Muscle layer of duodenum (tissue), 2 donors: Measurements from ENCODE around the gene HIC1.

Source experiments
- H3K27ac ChIP-seq: one replicate; pipeline ENCODE4 v1.7.0; 2013; ENCODE audit warnings: mild to moderate bottlenecking, low read length
- H3K27me3 ChIP-seq: one replicate; pipeline ENCODE4 v1.7.0; 2013; ENCODE audit warnings: low read depth, mild to moderate bottlenecking, control low read depth, low read length
- H3K36me3 ChIP-seq, 2 donors: one replicate each; pipeline ENCODE4 v1.7.0; 2013; ENCODE audit warnings: low read length in 2 of 2, control low read depth in 1 of 2, mild to moderate bottlenecking in 1 of 2; ENCODE audit not compliant: insufficient read depth in 2 of 2, control insufficient read depth in 1 of 2
- H3K4me1 ChIP-seq, 2 donors: one replicate each; pipeline ENCODE4 v1.7.0; 2013; ENCODE audit warnings: low read length in 2 of 2, mild to moderate bottlenecking in 2 of 2, control low read depth in 1 of 2, moderate library complexity in 1 of 2; ENCODE audit not compliant: insufficient read depth in 2 of 2, control insufficient read depth in 1 of 2
- H3K4me3 ChIP-seq, 2 donors: one replicate each; pipeline ENCODE4 v1.7.0; 2013; ENCODE audit warnings: low read length in 2 of 2, low read depth in 1 of 2, mild to moderate bottlenecking in 1 of 2
- H3K9me3 ChIP-seq, 2 donors: one replicate each; pipeline ENCODE4 v1.7.0; 2013; ENCODE audit warnings: low read length in 2 of 2, control low read depth in 1 of 2, mild to moderate bottlenecking in 1 of 2; ENCODE audit not compliant: control insufficient read depth in 1 of 2
- donor health status: healthy.

The HIC1 gene

DNA sequence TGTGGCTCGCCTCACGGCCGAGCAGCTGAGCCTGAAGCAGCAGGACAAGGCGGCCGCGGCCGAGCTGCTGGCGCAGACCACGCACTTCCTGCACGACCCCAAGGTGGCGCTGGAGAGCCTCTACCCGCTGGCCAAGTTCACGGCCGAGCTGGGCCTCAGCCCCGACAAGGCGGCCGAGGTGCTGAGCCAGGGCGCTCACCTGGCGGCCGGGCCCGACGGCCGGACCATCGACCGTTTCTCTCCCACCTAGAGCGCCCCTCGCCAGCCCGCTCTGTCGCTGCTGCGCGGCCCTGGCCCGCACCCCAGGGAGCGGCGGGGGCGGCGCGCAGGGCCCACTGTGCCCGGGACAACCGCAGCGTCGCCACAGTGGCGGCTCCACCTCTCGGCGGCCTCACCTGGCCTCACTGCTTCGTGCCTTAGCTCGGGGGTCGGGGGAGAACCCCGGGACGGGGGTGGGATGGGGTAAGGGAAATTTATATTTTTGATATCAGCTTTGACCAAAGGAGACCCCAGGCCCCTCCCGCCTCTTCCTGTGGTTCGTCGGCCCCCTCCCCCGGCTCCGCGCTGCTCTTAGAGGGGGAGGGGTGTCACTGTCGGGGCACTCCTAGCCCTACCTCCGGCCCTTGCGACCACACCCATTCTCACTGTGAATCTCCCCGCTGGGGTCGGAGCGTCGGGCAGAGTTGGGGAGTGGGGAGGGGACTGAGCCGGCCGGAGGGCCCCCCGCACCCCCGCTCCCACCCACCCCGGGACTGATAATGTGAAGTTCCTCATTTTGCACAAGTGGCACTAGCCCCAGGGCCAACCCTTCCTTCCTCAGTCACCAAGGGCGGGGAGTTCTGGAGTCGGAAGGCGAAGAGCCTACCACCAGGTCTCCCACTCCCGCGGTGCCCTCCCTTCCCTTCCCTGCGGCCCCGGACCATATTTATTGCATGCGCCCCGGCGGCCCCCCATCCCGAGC is 4.0 kb downstream of the HIC1 start:
- peak overlapping the region in 1 of 2 donors; percentile 68 for H3K4me3 ChIP-seq
- H3K4me1 ChIP-seq = peaks cover 13 to 74% of the 10 kb centered on the region in 2 donors
- peak overlapping the region; percentile 56 for H3K27ac ChIP-seq
- H3K36me3 ChIP-seq = peaks cover 7 to 13% of the 10 kb centered on the region in 2 donors
- no peaks in the 10 kb centered on the region for H3K9me3 ChIP-seq
- no peaks in the 10 kb centered on the region for H3K27me3 ChIP-seq

DNA sequence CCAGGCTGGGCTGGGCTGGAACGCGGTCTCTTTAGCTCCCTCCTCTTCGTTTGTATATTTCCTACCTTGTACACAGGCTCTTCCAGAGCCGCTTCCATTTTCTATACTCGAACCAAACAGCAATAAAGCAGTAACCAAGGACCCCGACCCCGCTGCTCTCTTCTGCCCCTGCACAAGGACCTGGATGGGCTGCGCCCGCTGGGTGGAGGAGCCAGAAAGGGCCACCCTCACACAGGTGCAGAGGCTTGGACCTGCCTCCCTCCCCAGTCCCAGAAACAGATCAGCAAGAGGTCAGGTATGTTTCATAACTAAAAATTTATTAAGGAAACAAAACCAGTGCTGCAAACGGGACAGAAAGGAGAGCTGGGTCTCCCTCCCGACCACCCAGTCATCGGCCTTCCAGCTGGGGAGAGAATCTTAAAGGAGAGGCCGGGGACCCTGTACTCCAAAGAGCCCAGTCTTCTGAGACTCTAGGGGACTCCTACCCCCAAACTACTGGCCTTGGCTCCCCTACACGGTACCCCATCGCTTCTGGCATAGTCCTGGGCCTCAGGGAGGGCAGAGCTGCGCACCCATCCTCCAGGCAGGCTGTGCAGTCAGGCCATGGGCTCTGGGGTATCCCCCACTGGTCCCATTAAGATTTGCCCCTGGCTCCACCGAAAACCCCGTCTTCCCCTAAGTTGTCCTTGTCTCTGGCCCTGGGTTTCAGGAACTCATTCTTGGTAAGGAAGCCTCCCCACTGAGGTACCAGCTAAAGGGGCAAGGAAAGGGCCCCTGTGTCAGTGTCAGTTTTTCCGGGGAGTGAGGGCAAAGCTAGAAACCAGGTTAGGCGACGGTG is 4.9 kb downstream of the HIC1 start:
- Histone ChIP-seq H3K9me3 (no peaks in the 10 kb centered on the region), H3K27ac (peak overlapping the region; percentile 56), H3K27me3 (no peaks in the 10 kb centered on the region), H3K4me1 (peaks cover 19 to 74% of the 10 kb centered on the region in 2 donors), H3K36me3 (peaks cover 10 to 22% of the 10 kb centered on the region in 2 donors), H3K4me3 (peak overlapping the region; percentile 37 to 68)

DNA sequence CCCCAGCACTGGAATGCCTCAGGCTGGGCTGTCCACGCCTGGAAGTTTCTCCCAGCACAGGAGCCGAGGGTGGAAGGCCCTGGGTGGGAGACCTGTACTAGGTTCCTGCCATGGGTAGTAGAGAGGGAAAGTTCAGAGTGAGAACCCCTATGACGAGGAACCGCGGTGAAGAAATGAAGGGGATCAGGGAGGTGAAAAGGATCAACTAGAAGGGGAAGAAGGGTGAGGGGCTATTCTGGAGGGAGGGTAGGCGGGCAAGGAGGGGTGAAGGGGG is 5.4 kb downstream of the HIC1 start:
- Histone ChIP-seq H3K36me3 (peaks cover 13 to 26% of the 10 kb centered on the region in 2 donors), H3K4me1 (peaks cover 19 to 75% of the 10 kb centered on the region in 2 donors), H3K4me3 (peak overlapping the region in 1 of 2 donors; percentile 68), H3K9me3 (no peaks in the 10 kb centered on the region), H3K27me3 (no peaks in the 10 kb centered on the region), H3K27ac (peak overlapping the region; percentile 56)

DNA sequence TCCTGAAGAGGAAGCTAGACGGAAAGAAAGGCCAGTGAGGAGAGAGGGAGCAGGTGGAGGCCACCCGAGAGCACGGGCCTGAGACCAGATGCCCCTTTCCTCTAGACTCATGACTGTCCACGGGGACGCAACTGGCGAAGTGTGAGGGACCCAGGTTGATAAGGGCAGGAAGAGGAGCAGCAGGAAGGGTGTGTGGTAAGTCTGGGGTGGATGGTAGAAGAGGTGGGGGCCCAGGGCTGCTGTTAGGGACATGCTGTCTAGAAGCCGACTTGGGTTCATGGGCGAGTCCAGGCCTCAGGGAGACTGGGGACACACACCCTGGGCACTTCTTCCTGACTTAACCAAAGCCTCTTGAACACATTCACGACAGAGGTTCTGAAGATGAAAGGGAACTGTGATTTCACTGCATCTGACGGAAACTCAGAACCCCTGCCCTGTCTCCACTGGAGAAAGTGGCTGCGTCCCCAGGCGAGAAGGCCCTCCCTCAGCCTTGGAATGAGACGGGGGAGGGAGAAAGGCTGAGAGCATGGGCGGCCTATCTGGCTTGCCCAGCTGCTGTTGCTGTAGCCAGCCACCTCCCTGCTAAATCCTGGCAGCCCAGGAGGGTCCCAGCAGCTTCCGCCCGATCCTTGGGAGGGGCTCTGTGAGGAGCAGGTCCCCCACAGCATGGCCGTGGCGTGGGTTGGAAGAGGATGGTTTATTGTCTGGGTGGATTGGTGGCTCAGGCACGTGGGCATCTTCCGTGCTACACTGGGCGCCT is 6.0 kb downstream of the HIC1 start:
- H3K36me3 ChIP-seq = peaks cover 16 to 30% of the 10 kb centered on the region in 2 donors
- peaks cover 19 to 74% of the 10 kb centered on the region in 2 donors for H3K4me1 ChIP-seq
- peak overlapping the region; percentile 56 for H3K27ac ChIP-seq
- H3K4me3 ChIP-seq = peak overlapping the region in 1 of 2 donors; percentile 68
- no peaks in the 10 kb centered on the region for H3K9me3 ChIP-seq
- no peaks in the 10 kb centered on the region for H3K27me3 ChIP-seq

DNA sequence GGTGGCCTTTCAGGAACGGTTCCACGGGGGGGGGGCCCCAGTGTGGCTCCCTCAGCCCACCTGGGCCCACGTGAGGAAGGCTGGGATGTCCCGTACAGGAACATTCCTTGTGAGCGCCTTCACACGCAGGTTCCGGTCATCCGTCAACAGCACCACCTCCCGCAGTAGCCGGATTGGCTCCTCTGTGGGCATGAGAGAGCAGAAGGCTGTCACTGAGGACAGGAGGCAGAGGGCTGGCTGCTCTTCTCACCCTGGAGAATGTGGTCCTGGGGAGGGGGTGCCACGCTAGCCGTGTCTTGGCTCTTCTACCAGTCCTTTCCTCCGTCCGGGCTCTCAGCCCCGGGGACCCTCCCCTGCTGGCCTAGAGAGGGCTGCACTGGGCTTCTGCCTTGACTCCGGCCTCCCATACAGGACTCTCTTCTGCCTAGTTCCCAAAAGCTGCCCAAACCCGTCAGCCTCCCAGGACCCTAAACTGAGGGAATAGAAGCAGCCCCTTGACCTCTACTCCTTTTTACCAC is 6.6 kb downstream of the HIC1 start:
- Histone ChIP-seq H3K4me1 (peaks cover 19 to 71% of the 10 kb centered on the region in 2 donors), H3K27ac (peak overlapping the region; percentile 56), H3K4me3 (no peak overlapping the region), H3K27me3 (no peaks in the 10 kb centered on the region), H3K9me3 (no peaks in the 10 kb centered on the region), H3K36me3 (peaks cover 16 to 30% of the 10 kb centered on the region in 2 donors)

- Histone ChIP-seq H3K4me1 (peaks cover 25 to 72% of the 10 kb centered on the region in 2 donors), H3K36me3 (peaks cover 16 to 42% of the 10 kb centered on the region in 2 donors), H3K27me3 (no peaks in the 10 kb centered on the region)
Observed at GRCh38 chr17:2062571-2063183, 7.8 kb downstream of the HIC1 start.

DNA sequence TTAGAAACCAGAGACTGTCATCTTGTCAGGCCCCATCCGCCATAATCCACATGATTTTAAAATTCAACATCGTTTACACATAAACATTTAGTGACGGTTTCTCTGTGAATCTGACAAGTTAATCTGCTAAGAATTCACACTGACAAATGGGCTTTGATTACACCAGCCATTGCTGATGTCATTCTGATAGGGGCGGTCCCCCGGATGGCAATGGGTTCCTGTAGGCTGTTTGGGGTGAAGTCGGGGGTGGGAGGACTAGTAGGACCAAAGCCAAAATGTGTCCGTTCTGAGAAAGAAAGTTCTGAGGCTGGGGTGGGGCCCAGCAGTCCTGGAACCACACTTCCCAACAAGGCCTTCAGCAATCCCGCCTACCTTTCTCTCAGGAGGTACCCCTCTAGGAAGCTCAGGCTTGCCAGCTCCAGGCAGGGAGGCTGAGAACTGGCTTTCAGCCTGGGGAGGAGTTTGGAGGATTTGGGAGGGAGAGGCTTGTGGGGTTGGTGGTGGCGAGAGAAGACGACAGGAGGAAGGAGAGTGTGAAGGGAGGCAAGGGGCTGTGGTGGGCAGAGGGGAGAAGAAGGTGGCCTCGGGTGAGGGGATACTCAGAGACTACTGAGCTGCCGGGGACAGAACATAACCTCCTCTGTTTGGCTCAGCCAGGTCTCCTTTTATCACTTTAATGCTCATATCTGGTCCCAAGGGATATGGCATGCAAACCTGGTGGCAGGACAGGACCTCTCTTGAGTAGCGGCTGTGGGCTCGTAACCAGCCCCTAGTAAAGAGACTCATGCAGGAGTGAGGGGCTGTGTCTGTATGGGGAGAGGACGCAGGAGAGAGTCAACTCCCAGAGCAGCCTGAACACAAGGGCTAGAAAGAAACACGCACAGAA is 8.6 kb downstream of the HIC1 start:
- H3K27me3 ChIP-seq = no peaks in the 10 kb centered on the region
- H3K4me3 ChIP-seq = no peak overlapping the region
- H3K9me3 ChIP-seq = no peaks in the 10 kb centered on the region
- H3K27ac ChIP-seq = peak overlapping the region; percentile 56
- H3K4me1 ChIP-seq = peaks cover 29 to 69% of the 10 kb centered on the region in 2 donors
- H3K36me3 ChIP-seq = peaks cover 16 to 44% of the 10 kb centered on the region in 2 donors

More at GRCh38 chr17:2062571-2063183, 7.8 kb downstream of the HIC1 start:
- Histone ChIP-seq H3K9me3 (no peaks in the 10 kb centered on the region), H3K4me3 (no peak overlapping the region), H3K27ac (peak overlapping the region; percentile 56)

DNA sequence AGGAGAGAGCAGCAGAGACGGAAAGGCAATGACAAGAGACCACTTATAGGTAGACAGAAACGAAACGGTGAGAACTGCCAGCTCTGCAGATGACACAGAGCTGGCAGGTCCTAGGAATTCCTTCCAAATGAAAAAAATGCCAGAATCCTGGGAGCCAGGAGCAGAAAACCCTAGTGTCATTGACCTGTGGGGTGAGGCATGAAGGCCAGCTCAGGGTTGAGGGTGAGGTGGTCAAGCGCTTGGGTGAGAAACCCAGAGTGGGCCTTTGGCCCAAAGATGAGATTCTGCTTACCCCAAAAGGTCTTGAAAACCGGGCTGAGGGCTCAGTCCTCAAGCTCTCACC is 9.2 kb downstream of the HIC1 start:
- H3K36me3 ChIP-seq = peaks cover 16 to 49% of the 10 kb centered on the region in 2 donors
- no peaks in the 10 kb centered on the region for H3K27me3 ChIP-seq
- no peak overlapping the region for H3K4me3 ChIP-seq
- peak overlapping the region; percentile 56 for H3K27ac ChIP-seq
- no peaks in the 10 kb centered on the region for H3K9me3 ChIP-seq
- H3K4me1 ChIP-seq = peaks cover 29 to 62% of the 10 kb centered on the region in 2 donors

DNA sequence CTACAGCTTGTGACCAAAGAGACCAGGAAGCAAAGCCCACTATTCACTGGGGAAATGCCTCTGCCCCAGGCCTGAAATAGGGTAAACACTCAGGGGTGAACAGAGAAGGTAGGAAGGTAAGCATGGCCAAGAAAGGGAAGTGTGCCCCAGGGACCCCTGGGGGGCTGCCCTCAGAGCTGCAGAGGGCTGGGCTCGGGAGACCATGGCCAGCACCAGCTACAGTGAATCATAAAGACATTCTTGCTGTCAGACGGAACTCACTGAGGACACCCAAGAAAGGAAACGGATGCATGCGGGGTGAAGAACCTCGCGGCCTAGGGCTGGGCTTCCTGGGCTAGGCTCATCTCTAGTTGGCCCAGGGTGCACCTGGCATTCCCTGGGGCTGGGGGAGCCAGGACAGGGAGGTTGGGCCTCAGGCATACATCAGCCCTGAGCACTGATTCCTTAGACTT is 9.6 kb downstream of the HIC1 start:
- H3K4me1 ChIP-seq = peaks cover 29 to 61% of the 10 kb centered on the region in 2 donors
- H3K9me3 ChIP-seq = no peaks in the 10 kb centered on the region
- peaks cover 16 to 49% of the 10 kb centered on the region in 2 donors for H3K36me3 ChIP-seq
- H3K27ac ChIP-seq = peak overlapping the region; percentile 56
- H3K27me3 ChIP-seq = no peaks in the 10 kb centered on the region
- no peak overlapping the region for H3K4me3 ChIP-seq
